Transverse colon (tissue), 4 donors: Measurements from ENCODE around the gene SLC38A6. TPM values are rescaled to one million over a fixed set of nuclear protein-coding genes. Genes with fewer than 3 reads are reported as not detected.

ENCODE experiments used
- DNase-seq: peaks from one replicate; pipeline ENCODE4 v3.0.0-alpha.2; 2019
- H3K27ac ChIP-seq, 4 donors: fragments of 200-600 bp; sonication (generic); 2 replicates each; pipeline ENCODE4 v1.5.1; 2016 to 2018; ENCODE audit warnings: inconsistent platforms in 4 of 4
- H3K27me3 ChIP-seq: fragments of 200-600 bp; sonication (generic); 2 replicates; pipeline ENCODE4 v1.5.1; 2017; ENCODE audit warnings: inconsistent platforms
- H3K36me3 ChIP-seq, 4 donors: fragments of 200-600 bp; sonication (generic); 2 replicates each; pipeline ENCODE4 v1.5.1; 2017 to 2019; ENCODE audit warnings: inconsistent platforms in 4 of 4
- H3K4me1 ChIP-seq, 4 donors: fragments of 200-600 bp; sonication (generic); 2 replicates each; pipeline ENCODE4 v1.5.1; 2017 to 2020; ENCODE audit warnings: inconsistent platforms in 4 of 4
- H3K4me3 ChIP-seq, 4 donors: fragments of 200-600 bp; sonication (generic); 1 replicate in 1 of 4; 2 replicates in 3 of 4; pipeline versions ENCODE4 v1.5.1 to v1.6.1; 2017 to 2019; ENCODE audit warnings: inconsistent platforms in 4 of 4
- H3K9me3 ChIP-seq, 2 donors: fragments of 200-600 bp; sonication (generic); 2 replicates each; pipeline ENCODE4 v1.5.1; 2017 to 2019; ENCODE audit warnings: inconsistent platforms in 2 of 2
- CTCF ChIP-seq, 5 experiments: fragments of 200-600 bp in 3 of 5; fragments of 450-650 bp in 2 of 5; sonication (generic) in 3 of 5; IDR thresholded peaks; 1 replicate in 2 of 5; 2 replicates in 3 of 5; pipeline ENCODE4 v1.5.1; 2016 to 2017; ENCODE audit warnings: antibody characterized with exemption in 5 of 5, inconsistent platforms in 3 of 5, mild to moderate bottlenecking in 2 of 5, moderate library complexity in 1 of 5
- EP300 ChIP-seq: sonication (generic); formaldehyde crosslinking; IDR thresholded peaks from one replicate; pipeline ENCODE4 v1.6.1; 2017; ENCODE audit warnings: antibody characterized with exemption, low read depth
- POLR2A ChIP-seq: fragments of 450-650 bp; IDR thresholded peaks from one replicate; pipeline ENCODE4 v1.6.1; 2016; ENCODE audit warnings: antibody characterized with exemption, mild to moderate bottlenecking, moderate library complexity
- POLR2AphosphoS5 ChIP-seq, 3 donors: sonication (generic); formaldehyde crosslinking; IDR thresholded peaks; one replicate each; pipeline ENCODE4 v1.6.1; 2016; ENCODE audit warnings: antibody characterized with exemption in 3 of 3
- WGBS, 2 donors: methylation state at CpG; one replicate each; pipeline ENCODE4 v1.1.5; 2018; ENCODE audit warnings: low coverage in 1 of 2; 5-methylcytosine and 5-hydroxymethylcytosine counted together
- in situ Hi-C, 4 donors: fragments of 200-750 bp; cut with MboI; loops; one replicate each; pipeline versions ENCODE4 v1.15.0 to v1.15.1; 2017; ENCODE audit warnings: low sequenced_read_pairs in 3 of 4, low pct_ligation_motif_present in 1 of 4, low pct_unique_long_range_greater_than_20kb in 1 of 4
- intact Hi-C: fragments of 100-400 bp; cut with DNase I; formaldehyde crosslinking; loops from one replicate; pipeline ENCODE4 v1.15.1; 2023; ENCODE audit warnings: low total_unique reads
- total RNA-seq, 4 donors: library from RNA; depleted of rRNA; stranded (reverse); fragments of >200 nt; gene quantifications; one replicate each; pipeline ENCODE4 v1.1.0, GENCODE V29; 2016

Gene SLC38A6
- total RNA-seq, 4 donors from 2014 or later: 7.9 to 20.6 (median 10.0) TPM; not detected in 1

DNA sequence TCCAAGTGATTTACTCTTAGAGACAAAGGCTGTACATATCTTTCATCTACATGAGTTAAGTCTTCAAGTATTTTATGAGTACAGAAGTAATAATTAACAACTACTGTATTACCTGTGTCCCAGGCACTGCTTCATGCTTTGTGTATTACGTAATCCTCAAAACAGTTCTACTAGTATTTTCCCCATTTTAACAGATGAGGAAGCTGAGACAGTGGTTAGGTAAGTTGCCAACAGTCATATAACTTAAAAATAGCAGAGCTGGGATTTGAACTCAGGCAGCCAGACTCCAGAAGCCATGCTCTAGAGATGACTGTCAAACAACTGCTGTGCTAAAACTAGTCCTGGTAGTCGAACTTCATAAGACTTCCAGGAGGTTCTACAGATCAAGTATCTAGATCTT, 10.9 kb upstream of the SLC38A6 start:
- in situ Hi-C loops (no loop called here), intact Hi-C loops (no loop called here)
- no peak overlapping the region for H3K4me3 ChIP-seq
- H3K36me3 ChIP-seq: no peaks in the 10 kb centered on the region
- no peak overlapping the region for H3K27ac ChIP-seq
- H3K4me1 ChIP-seq: peaks cover 0 to 3% (median 0%) of the 10 kb centered on the region in 4 donors
- TF ChIP-seq POLR2A: no peak
- no peak for TF ChIP-seq CTCF (IDR thresholded peaks at IDR 0.05)
- TF ChIP-seq EP300: no peak
- TF ChIP-seq POLR2AphosphoS5 (IDR thresholded peaks at IDR 0.05): no peak
- WGBS, 2 donors: 57 to 88% methylated on average over 1 to 2 of the region's 2 CpGs
- no peaks in the 10 kb centered on the region for H3K9me3 ChIP-seq
- DNase-seq: no peak
- no peaks in the 10 kb centered on the region for H3K27me3 ChIP-seq

DNA sequence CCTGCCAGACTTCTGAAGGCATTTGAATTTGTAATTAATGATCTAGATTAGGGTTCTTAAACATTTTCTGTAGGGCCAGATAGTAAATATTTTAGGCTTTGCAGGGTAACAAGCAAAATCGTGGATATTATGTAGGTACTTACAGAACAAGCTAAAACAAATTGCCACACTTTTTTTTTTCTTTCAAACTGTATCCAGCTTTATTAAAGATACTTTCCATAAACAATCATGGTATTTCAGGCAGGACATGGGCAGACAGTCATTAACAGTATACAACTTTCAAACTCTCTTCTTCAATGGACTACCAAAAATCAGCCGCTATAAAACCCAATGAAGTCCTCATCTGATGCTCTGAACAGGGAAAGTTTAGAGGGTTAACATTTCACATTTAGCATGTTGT, 9.8 kb upstream of the SLC38A6 start:
- H3K27me3 ChIP-seq: no peaks in the 10 kb centered on the region
- 33 to 34% methylated on average over 2 of the region's 2 CpGs for WGBS, 2 donors
- in situ Hi-C loops: no loop called here
- DNase-seq: no peak
- H3K36me3 ChIP-seq: no peaks in the 10 kb centered on the region
- no peak overlapping the region for H3K4me3 ChIP-seq
- TF ChIP-seq POLR2AphosphoS5 (IDR thresholded peaks at IDR 0.05): no peak
- H3K27ac ChIP-seq: no peak overlapping the region
- no peaks in the 10 kb centered on the region for H3K9me3 ChIP-seq
- H3K4me1 ChIP-seq: no peaks in the 10 kb centered on the region
- intact Hi-C loops: no loop called here

GRCh38 chr14:60972295-60972694, 8.8 kb upstream of the SLC38A6 start:
- no peaks in the 10 kb centered on the region for H3K9me3 ChIP-seq
- in situ Hi-C loops (no loop called here), intact Hi-C loops (no loop called here)
- H3K36me3 ChIP-seq: no peaks in the 10 kb centered on the region
- H3K27me3 ChIP-seq: no peaks in the 10 kb centered on the region
- no peak overlapping the region for H3K27ac ChIP-seq
- no peak overlapping the region for H3K4me3 ChIP-seq
- TF ChIP-seq EP300 (no peak), POLR2A (no peak), POLR2AphosphoS5 (IDR thresholded peaks at IDR 0.05) (no peak), CTCF (IDR thresholded peaks at IDR 0.05) (no peak)
- no peaks in the 10 kb centered on the region for H3K4me1 ChIP-seq
- WGBS, 2 donors: 98 to 100% methylated on average over 4 to 15 of the region's 15 CpGs
- no peak for DNase-seq

DNA sequence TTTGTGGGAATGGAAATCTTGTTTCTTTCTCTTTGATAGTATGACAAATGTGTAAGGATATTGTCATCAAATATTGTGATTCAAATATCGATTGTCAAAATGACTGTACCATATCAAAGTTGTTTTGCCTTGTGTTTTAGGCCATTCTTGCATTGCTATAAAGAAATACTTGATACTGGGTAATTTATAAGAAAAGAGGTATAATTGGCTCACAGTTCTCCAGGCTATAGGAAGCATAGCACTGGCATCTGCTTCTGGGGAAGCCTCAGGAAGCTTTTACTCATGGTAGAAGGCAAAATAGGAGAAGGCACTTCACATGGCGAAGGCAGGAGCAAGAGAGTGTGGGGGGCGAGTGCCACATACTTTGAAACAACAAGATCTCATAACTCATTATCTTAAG, 8.0 kb upstream of the SLC38A6 start:
- in situ Hi-C loops (no loop called here), intact Hi-C loops (no loop called here)
- Histone ChIP-seq H3K36me3 (no peaks in the 10 kb centered on the region), H3K4me1 (peaks cover 0 to 4% (median 0%) of the 10 kb centered on the region in 4 donors), H3K27me3 (no peaks in the 10 kb centered on the region), H3K4me3 (no peak overlapping the region), H3K9me3 (no peaks in the 10 kb centered on the region), H3K27ac (no peak overlapping the region)
- DNase-seq: no peak
- WGBS, 2 donors: 95 to 100% methylated on average over 1 to 3 of the region's 3 CpGs
- TF ChIP-seq POLR2AphosphoS5 (IDR thresholded peaks at IDR 0.05) (no peak), EP300 (no peak), POLR2A (no peak), CTCF (IDR thresholded peaks at IDR 0.05) (no peak)

GRCh38 chr14:60974090-60974651, 6.9 kb upstream of the SLC38A6 start:
- Histone ChIP-seq H3K9me3 (no peaks in the 10 kb centered on the region), H3K4me3 (no peak overlapping the region), H3K36me3 (no peaks in the 10 kb centered on the region), H3K27ac (no peak overlapping the region), H3K27me3 (no peaks in the 10 kb centered on the region), H3K4me1 (peaks cover 0 to 13% (median 0%) of the 10 kb centered on the region in 4 donors)
- in situ Hi-C loops (no loop called here), intact Hi-C loops (no loop called here)
- DNase-seq: no peak
- TF ChIP-seq CTCF (IDR thresholded peaks at IDR 0.05): no peak
- no peak for TF ChIP-seq EP300
- TF ChIP-seq POLR2A: no peak
- no peak for TF ChIP-seq POLR2AphosphoS5 (IDR thresholded peaks at IDR 0.05)
- WGBS, 2 donors: 75 to 83% methylated on average over 6 of the region's 6 CpGs
